NT2/D1 (cell line): ENCODE results near the gene CDH4.

Source experiments
- DNase-seq: peaks from one replicate; pipeline ENCODE4 v3.0.0-alpha.2; 2011; ENCODE audit warnings: low read depth, low spot score
- H3K27me3 ChIP-seq: 2 replicates; pipeline ENCODE4 v1.6.0; 2011; ENCODE audit warnings: mild to moderate bottlenecking; ENCODE audit not compliant: insufficient read length, insufficient read depth
- H3K36me3 ChIP-seq: 2 replicates; pipeline ENCODE4 v1.6.1; 2011; ENCODE audit warnings: mild to moderate bottlenecking, low read length, mixed read lengths; ENCODE audit not compliant: insufficient read depth, insufficient read length
- H3K4me1 ChIP-seq: 2 replicates; pipeline ENCODE4 v1.5.1; 2011; ENCODE audit not compliant: insufficient read depth, insufficient read length
- H3K4me3 ChIP-seq: 2 replicates; pipeline ENCODE4 v1.5.1; 2011; ENCODE audit warnings: low read depth; ENCODE audit not compliant: insufficient read length
- H3K9ac ChIP-seq: 2 replicates; pipeline ENCODE4 v1.6.0; 2011; ENCODE audit warnings: low read depth; ENCODE audit not compliant: insufficient read length
- H3K9me3 ChIP-seq: 2 replicates; pipeline ENCODE4 v1.5.1; 2011; ENCODE audit warnings: mild to moderate bottlenecking, low read length; ENCODE audit not compliant: insufficient read depth
- SUZ12 ChIP-seq: IDR thresholded peaks from 2 replicates; pipeline ENCODE4 v1.6.1; 2011; ENCODE audit not compliant: insufficient read length, insufficient read depth; ENCODE audit errors: extremely low read depth
- YY1 ChIP-seq: IDR thresholded peaks from 2 replicates; pipeline ENCODE4 v1.6.1; 2011; ENCODE audit not compliant: insufficient read length, insufficient read depth
- ZNF274 ChIP-seq: IDR thresholded peaks from 2 replicates; pipeline ENCODE4 v1.6.1; 2011; ENCODE audit warnings: mild to moderate bottlenecking, low read depth, low read length

The CDH4 gene

GRCh38 chr20:61625246-61625645 is 373.2 kb downstream of the CDH4 start:
- peaks cover 77% of the 10 kb centered on the region for H3K27me3 ChIP-seq
- H3K9me3 ChIP-seq, result no peaks in the 10 kb centered on the region; the same call in 1 of the 2 replicates
- H3K36me3 ChIP-seq, result no peaks in the 10 kb centered on the region
- TF ChIP-seq YY1 (no peak), ZNF274 (no peak)
- no peak for DNase-seq
- H3K4me1 ChIP-seq, result peaks cover 2% of the 10 kb centered on the region
- no peak overlapping the region for H3K4me3 ChIP-seq
- no peak overlapping the region for H3K9ac ChIP-seq

- Histone ChIP-seq H3K27me3 (peaks cover 73% of the 10 kb centered on the region), H3K9ac (no peak overlapping the region), H3K36me3 (no peaks in the 10 kb centered on the region), H3K4me3 (no peak overlapping the region), H3K9me3 (no peaks in the 10 kb centered on the region; the same call in 1 of the 2 replicates), H3K4me1 (peaks cover 2% of the 10 kb centered on the region)
- DNase-seq, result no peak
- TF ChIP-seq ZNF274 (no peak), SUZ12 (no peak), YY1 (no peak)
Measured at GRCh38 chr20:61626412-61626811, 374.4 kb downstream of the CDH4 start.

GRCh38 chr20:61627791-61628415 is 375.8 kb downstream of the CDH4 start:
- H3K9me3 ChIP-seq, result no peaks in the 10 kb centered on the region
- peaks cover 64% of the 10 kb centered on the region for H3K27me3 ChIP-seq
- DNase-seq, result no peak
- peaks cover 8% of the 10 kb centered on the region for H3K4me1 ChIP-seq
- no peaks in the 10 kb centered on the region for H3K36me3 ChIP-seq
- no peak overlapping the region for H3K4me3 ChIP-seq
- TF ChIP-seq ZNF274 (no peak), YY1 (no peak), SUZ12 (no peak)
- no peak overlapping the region for H3K9ac ChIP-seq

GRCh38 chr20:61628480-61628879 is 376.4 kb downstream of the CDH4 start:
- H3K27me3 ChIP-seq, result peaks cover 64% of the 10 kb centered on the region

GRCh38 chr20:61628901-61629601 is 377.0 kb downstream of the CDH4 start:
- no peaks in the 10 kb centered on the region for H3K36me3 ChIP-seq
- peaks cover 63% of the 10 kb centered on the region for H3K27me3 ChIP-seq
- H3K9ac ChIP-seq, result no peak overlapping the region
- no peaks in the 10 kb centered on the region for H3K9me3 ChIP-seq
- no peak overlapping the region for H3K4me3 ChIP-seq
- peaks cover 8% of the 10 kb centered on the region for H3K4me1 ChIP-seq
- no peak for DNase-seq
- TF ChIP-seq YY1 (no peak), ZNF274 (no peak), SUZ12 (no peak)

More at GRCh38 chr20:61628480-61628879, 376.4 kb downstream of the CDH4 start:
- Histone ChIP-seq H3K9me3 (no peaks in the 10 kb centered on the region), H3K36me3 (no peaks in the 10 kb centered on the region), H3K4me1 (peaks cover 8% of the 10 kb centered on the region), H3K4me3 (no peak overlapping the region), H3K9ac (no peak overlapping the region)
- no peak for DNase-seq
- TF ChIP-seq YY1 (no peak), ZNF274 (no peak), SUZ12 (no peak)

- Histone ChIP-seq H3K4me3 (no peak overlapping the region), H3K9me3 (no peaks in the 10 kb centered on the region), H3K9ac (no peak overlapping the region), H3K36me3 (no peaks in the 10 kb centered on the region), H3K4me1 (peaks cover 8% of the 10 kb centered on the region), H3K27me3 (peaks cover 57% of the 10 kb centered on the region)
- DNase-seq, result no peak
- no peak for TF ChIP-seq SUZ12
- no peak for TF ChIP-seq YY1
- no peak for TF ChIP-seq ZNF274
Measured at GRCh38 chr20:61629602-61630390, 377.7 kb downstream of the CDH4 start.

GRCh38 chr20:61630391-61630650 is 378.3 kb downstream of the CDH4 start:
- Histone ChIP-seq H3K4me3 (no peak overlapping the region), H3K9ac (no peak overlapping the region), H3K36me3 (no peaks in the 10 kb centered on the region), H3K27me3 (peaks cover 54% of the 10 kb centered on the region), H3K4me1 (peaks cover 8% of the 10 kb centered on the region), H3K9me3 (no peaks in the 10 kb centered on the region)
- TF ChIP-seq SUZ12 (no peak), ZNF274 (no peak), YY1 (no peak)
- DNase-seq, result no peak
